Right renal cortex interstitium (tissue), 3 donors: Measurements from ENCODE around the gene AGPAT4. TPM values are rescaled to one million over a fixed set of nuclear protein-coding genes. Genes with fewer than 3 reads are reported as not detected.
"Not testable (repeated sequence)": the region's sequence is repeated elsewhere in the genome, so short reads cannot be mapped to it uniquely, and the experiment has no call there.

Experiments used
- DNase-seq, 3 donors: peaks; one replicate each; pipeline ENCODE4 v3.0.0-alpha.2; 2013; ENCODE audit warnings: low read depth in 3 of 3, low spot score in 2 of 3
- polyA plus RNA-seq, 3 donors: library from polyadenylated mRNA; unstranded; fragments of 120-200 nt; gene quantifications; one replicate each; pipeline ENCODE4 v1.2.1, GENCODE V29; 2013; ENCODE audit not compliant: insufficient read length in 3 of 3

AGPAT4 gene
- polyA plus RNA-seq, 3 donors, result 16.3 to 19.4 (median 17.9) TPM

DNA sequence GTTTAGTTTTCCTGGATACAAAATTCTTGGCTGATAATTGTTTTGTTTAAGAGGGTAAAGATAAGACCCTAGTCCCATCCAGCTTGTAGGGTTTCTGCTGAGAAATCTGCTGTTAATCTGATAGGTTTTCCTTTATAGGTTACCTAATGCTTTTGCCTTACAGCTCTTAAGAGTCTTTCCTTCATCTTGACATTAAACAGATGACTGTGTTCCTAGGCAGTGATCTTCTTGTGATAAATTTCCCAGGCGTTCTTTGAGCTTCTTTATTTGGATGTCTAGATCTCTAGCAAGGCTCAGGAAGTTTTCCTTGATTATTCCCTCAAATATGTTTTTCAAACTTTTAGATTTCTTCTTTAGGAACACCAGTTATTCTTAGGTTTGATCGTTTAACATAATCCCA lies 148.3 kb downstream of the AGPAT4 start:
- DNase-seq, result no peak

DNA sequence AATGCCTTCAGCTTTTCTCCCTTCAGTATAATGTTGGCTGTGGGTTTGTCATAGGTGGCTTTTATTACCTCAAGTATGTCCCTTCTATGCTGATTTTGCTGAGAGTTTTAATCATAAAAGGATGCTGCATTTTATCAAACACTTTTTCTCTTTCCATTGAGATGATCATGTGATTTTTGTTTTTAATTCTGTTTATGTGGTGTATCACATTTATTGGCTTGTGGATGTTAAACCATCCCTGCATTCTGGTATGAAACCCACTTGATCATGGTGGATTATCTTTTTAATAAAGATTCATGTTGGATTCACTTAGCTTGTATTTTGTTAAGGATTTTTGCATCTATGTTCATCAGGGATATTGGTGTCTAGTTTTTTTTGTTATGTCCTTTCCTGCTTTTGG lies 150.5 kb downstream of the AGPAT4 start:
- DNase-seq, result not testable (repeated sequence)

DNA sequence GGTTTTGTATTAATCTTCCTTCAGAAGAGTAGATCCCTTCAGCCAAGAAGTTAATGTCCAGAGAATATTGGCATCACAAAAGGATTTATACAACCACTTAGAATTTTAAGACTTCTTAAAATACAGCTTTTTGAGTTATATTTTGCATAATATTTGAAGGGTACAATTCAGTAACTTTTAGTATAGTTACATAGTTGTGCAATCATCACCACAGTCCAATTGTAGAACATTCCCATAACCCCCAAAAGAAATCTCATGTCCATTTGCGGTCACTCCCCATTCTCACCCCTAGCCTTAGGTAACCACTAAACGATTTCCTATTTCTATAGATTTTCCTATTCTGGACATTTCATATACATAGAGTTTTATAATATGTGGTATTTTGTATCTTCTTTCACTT lies 155.9 kb downstream of the AGPAT4 start:
- DNase-seq, result no peak

DNA sequence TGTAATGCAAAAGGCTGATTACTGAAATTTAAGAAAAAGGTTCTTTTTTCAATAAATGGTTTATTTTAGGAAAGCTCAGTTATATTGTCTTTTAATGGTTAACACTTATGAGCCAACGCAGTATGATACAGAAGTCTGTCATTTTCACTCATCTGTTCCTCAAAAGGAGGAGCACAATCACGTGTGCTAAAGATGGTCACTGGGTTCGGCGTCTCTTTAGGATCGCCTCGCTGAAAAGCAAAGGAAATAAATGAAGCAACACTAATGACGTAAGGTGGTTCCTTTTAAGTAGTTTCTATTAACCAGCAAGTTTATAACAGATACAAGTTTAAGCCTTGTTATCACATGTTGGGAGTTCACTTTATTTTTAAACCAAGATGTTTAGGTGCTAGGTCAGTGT lies 156.6 kb downstream of the AGPAT4 start:
- no peak for DNase-seq

DNA sequence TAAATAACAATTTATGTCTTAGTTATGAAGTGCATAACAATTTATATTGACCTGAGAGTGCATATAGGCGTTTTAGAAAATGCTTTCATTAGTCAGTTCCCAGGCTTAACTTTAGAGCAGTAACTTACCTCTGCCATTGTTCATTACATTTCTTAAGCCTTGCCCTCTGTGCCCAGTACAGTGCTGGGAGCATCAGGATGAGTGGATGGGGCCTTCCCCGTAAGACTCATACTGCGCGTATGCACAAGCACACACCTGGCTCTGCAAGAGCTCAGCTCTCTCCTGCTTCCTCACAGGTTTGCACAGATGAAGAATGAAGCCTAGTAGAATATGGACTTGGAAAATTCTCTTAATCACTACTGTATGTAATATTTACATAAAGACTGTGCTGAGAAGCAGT lies 157.3 kb downstream of the AGPAT4 start:
- no peak for DNase-seq

DNA sequence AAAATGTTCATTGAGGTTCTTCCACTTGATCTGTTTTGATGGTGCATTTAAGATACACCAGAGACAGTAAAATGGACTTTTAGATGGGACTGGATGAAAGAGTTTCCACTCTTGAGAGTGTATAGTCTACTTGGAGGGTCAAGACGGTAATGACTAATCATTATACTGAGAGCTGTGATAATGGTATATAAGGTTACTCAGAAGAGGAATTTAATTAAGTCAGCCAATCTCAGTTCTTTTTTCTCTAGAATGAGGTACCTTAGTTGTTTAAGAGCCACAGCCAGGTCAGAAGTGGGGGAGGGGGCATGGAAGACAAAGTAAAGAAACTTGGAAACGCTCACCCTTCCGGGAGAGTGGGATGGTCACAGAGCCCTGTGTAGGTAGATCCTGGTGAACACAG lies 158.4 kb downstream of the AGPAT4 start:
- no peak for DNase-seq

DNA sequence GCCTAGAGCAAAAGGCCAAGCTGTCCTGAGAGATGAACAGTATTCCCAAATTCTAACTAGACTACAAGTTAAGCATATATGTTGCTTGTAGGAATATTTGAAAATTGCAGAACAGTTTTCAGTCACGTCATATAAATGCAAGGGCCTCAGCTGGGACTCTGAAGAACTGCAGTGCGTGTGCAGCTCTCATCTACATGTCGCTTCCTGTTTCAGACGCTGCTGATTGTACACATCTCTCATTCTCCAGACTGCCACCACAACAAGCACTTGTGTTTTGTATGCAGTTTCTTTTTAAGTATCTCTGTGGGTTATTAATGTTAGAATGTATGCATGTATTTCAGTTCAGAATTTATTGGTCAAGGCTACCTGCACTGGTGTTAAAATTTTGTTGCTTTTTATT lies 162.6 kb downstream of the AGPAT4 start:
- DNase-seq, result no peak

DNA sequence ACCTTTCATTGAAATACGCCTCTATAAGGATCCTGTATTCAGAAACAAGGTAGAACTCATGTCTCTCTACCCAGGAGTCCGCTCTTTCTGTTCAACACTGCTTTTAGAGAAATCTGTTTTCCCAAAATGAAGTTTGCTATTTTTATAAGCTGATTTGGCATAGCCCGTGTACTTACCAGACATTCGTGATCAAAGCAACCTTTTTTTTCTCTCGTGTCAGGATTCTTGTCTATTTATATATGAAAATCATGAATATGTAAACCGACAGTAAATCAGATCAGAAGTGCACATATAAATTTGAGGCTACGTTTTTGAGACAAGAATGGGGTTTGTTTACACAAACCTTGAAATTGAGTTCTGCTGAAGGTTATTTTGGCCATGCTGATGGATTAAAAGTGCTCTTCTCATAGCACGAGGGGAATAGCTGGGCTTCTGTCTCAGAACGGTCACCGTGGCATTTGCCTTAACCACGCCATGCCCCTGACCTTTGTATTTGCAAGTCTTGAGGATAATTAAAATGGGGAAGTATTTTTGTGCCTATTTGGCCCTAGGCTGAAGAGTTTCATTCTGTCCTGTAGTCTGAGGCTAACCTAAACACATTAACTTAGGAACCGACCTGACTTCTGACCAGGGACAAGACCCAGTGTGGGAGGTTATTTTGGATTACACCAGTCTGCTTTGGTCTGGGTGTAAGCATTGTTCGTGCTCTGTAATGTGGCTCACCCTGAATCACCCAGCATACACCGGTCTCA lies 163.7 kb downstream of the AGPAT4 start:
- DNase-seq, result no peak

DNA sequence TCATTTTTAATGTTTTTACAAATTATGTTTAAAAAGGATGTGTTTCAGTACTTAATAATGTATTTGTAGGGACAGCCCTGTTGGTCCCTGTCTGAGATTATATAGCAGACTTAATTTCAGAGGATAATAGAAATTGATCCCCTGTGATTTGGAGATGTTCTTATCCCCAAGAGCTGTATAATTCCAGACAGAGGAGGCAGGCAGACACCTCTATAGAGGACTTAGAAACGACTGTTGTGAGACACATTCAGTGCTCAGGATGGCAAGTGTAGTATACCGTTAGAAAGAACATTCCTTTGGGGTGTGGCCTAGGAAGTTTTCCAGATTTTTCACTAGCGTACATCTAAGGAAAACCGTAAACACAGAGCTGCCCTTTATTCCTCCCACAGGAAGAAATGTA lies 164.5 kb downstream of the AGPAT4 start:
- no peak for DNase-seq

DNA sequence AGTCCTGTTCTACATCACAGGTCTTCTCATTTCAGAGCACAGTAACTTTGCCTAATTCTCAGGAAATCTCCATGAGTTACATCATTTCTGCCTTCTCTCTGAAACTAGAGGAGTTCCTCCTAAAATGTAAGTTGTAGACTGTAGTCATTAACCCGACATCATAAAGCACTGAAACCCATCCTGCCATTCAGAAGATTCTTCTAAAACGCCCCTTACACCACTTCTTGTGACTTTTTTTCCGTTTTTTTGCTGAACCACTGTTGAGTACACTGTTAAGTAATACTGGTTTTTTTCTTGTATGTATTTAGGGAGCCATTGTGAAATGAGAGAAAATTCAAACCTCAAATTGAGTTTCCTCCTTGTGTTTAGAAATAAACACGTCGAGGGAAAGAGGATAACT lies 164.9 kb downstream of the AGPAT4 start:
- no peak for DNase-seq

DNA sequence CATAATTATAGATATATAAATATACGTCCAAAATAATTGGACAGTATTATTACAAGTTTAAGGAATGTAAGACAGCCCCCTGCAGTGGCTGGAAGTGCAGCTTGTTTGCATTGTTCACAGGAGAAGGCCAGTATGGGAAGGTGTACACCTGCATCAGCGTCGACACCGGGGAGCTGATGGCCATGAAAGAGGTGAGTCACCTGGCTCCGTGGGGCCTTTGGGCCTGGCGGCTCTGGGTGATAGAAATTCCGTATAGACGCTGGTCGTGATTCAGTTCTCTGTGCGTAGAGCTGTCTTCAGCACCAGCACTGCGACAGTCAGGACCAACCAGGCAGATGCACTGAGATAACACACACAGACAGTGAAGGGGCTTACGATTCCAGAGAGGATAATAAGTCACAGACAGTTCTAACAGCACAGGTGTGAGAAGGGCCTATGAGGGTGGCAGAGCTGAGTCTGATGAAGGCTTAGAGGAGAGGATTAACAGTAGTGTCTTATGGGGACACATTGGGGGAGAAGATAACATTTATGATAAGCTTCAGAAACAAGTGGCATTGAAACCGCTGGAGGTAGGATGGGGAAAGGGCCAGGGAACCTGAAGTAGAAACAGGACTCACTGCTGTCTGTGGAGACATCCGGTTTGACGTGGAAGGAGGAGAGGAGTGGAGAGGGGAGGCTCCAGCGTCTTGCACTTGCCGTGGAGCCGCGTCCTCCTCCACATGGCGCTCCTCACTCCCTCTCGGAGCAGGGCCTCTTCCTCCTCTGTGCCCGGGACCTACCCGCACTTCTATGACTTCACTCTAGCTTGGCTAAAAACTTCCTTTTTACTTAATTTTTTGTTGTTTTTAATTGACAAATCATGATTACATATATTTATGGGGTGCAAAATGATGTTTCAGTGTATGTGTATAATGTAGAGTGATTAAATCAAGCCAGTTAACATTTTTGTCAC lies 165.8 kb downstream of the AGPAT4 start:
- no peak for DNase-seq

DNA sequence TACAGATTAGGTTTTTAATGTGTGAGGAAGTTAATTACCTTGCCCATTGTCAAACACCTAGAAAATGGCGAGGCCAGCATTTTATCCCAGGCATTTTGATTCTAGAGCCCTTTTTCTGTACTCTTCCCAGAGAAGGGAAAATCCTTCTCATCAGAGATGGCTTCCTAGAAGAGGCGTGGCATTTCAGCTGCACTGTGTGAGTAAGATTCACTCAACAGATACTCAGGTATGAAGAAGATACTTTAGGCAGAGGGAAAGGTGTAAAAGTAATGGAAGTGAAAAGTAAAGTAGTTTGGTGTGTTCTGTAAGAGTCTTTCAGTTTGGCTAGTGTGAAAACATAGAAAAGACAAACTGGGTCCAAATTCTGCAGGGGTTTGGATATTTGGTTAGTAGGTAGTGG lies 168.5 kb downstream of the AGPAT4 start:
- DNase-seq, result no peak

DNA sequence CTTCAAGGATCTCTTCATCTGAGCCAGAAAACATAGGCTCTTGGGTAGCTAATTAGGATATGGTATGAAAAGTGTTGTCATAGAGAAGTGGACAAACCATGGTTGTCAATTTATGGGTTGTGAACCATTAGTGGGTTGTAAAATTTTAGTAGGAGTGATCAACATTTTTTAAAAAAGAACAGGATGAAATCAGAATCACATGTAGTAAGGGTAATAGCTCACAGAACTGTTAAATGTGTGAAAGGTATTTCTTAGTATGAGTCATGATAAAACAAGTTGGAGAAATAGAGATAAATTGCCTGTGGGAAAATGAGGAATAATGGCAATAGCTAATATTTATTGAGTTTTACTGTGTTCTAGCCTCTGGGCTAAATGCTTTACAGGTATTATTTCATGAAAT lies 168.9 kb downstream of the AGPAT4 start:
- DNase-seq, result no peak

DNA sequence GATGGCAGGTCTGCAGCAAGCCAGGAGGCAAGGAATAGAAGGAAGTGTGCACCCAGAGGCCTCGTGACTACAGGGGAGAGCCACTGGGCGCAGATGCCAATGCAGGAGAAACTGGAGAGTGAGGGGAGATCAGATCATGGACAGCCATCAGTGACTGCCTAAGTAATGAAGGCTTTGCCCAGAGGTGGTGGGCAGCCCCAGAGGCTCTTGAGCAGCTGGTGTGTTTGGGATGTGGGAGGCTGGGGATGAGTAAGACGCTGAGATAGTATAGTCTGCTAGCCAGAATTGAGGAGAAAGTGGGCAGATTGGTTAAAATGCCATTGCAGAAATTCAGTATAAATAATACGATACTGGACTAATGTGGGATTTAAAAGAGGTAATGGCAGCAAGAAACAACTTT lies 170.4 kb downstream of the AGPAT4 start:
- no peak for DNase-seq

DNA sequence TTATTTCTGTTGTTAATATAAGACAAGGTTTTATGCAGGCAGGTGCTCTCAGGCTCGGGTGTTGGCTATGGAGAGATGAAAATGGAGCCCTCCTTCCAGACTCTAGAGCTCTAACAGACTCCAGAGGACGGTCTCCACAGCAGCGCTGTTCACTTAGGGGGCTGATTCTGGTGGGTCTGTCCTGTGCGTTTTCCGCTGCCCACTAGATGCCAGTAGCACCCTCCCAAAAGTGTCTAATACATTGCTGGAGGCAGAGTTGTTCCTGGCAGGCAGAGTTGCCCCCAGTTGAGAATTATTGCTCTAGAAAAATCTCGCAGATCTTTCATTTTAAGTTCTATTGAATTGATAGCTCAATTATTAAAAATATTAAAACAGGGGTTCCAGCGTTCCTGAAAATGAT lies 172.3 kb downstream of the AGPAT4 start:
- no peak for DNase-seq

DNA sequence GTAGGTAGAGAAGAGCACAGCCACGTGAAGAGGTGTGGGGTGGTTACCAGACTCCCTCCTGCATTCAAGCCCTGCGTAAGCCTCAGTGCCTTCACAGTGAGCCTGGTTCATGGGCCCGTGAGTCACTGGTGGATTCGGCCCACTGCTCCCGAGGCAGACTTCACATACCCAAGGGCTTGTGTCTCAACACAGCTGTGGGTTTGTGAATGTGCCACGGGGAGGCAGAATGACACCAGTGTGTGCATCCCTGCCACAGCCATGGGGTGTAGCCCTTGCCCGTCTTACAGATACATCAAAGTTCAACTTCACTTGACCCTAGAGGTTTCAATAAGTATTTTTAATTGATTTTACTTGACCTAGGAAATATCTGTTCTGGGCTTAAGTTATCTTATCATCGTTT lies 173.8 kb downstream of the AGPAT4 start:
- DNase-seq, result no peak

DNA sequence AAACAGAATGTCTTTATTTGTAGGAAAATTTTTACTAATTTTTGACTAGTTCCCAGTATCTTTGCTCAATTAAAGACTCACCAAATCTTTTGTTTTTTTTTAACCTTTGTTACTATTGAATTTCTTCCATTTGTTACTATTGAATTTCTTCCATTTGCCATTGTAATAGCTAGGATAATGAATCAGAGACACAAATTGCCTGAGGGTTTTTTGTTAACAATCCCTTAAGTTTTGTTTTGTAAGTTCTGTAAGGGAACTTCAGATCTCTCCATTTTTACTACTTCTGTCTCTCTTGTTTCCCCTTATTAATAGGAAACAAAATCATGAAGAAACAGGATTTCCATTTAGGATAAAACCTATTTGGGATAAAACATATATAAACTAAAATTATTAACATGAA lies 177.9 kb downstream of the AGPAT4 start:
- no peak for DNase-seq

DNA sequence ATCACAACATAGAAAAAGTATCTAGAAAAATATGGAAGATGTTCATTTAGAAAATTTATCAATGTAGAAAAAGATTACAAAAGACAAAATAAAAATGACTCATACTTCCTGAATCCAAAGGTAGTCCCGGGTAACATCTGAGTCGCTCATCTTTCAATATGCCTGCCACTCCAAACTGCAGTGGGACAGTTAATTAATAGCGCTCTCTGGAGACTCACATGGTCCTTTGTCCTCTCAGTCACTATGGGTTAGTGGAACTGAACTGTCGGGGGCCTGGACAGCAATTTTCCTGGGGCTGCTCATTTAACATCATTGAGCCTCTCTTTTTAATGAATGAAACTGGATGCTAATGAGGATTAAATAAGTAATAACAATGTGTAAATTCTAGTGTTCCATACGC lies 178.9 kb downstream of the AGPAT4 start:
- no peak for DNase-seq

DNA sequence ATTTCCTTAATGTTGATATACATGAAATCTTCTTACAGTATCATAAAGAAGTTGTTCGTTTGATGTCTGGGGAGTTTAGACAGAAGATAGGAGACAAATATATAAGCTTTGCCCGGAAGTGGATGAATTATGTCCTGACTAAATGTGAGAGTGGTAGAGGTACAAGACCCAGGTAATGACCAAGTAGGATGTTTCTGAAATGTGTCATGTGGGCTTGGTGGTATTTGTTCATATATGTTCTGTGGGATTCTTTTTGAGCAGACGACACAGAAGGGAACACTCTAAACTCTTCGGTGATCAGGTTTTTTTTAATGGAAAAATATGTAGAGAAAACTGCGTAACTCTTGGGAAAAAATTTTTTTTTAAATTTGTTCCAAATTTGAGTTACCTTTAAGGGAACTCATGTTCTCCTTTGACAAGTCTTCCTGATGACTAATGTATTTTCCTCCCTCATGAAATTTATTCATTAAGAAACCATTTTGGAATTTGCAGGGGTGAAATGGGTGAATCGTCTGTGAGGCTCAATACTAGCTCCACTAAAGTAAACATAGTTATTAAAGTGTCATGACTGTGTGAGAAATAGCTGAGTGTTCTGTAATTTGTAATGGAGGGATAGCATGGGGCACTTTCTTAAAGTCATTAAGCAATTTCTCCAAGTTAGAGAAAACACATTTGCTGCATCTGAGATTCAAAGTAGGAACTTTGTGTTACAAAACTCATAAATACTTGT lies 181.7 kb downstream of the AGPAT4 start:
- no peak for DNase-seq

DNA sequence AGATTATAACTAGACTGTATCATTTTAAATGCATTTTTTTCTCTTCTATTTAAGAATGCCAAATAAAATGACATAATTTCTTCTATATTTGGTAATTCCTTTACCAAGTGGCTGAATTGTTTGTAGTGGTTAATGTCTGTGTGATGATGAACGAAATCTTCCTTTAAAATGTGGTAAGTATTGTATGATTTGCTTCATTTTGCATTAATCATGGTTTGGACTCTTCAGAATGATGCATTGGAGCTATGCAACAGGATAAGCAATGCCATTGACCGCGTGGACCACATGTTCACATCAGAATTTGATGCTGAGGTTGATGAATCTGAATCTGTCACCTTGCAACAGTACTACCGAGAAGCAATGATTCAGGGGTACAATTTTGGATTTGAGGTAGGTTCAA lies 182.7 kb downstream of the AGPAT4 start:
- DNase-seq, result no peak

DNA sequence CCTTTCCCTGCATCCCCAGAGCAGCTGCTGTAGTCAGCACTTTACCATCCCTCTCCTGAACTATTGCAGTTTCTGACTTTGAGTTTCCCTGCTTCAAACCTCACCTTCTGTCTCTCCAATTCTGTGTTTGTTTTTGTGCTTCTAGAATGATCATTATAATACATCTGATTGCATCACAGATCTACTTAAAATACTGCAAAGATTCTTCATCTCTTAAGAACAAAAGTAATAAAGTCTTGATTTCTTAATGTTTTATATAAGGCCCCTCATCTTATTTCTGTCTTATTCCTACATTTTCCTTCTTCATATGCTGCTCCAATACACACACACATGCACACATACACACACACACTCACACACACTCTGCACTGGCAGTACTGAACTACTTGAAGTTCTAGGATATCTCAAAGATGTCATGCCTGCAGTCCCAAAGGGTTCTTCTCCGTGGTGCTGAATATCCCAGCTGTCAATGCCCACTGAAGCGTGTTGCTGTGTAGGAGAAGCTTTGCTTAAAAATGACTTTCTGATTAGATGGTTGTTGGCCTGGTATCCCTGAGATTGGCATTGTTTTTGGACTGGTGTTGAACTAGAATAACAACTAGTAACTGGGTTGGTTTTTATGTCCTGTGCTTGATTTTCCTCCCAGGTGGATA lies 185.1 kb downstream of the AGPAT4 start:
- DNase-seq, result no peak
